Hematopoietic multipotent progenitor cell (in vitro differentiated cells): Measurements from ENCODE around the gene PPCS. TPM values are rescaled to one million over a fixed set of nuclear protein-coding genes. Genes with fewer than 3 reads are reported as not detected.

ENCODE experiments used
- small RNA-seq: library from RNA; depleted of rRNA; stranded (forward); fragments of <200 nt; gene quantifications from one replicate; pipeline ENCODE3, GENCODE V24; 2012
- total RNA-seq: library from RNA; depleted of rRNA; stranded (reverse); fragments of >200 nt; gene quantifications from one replicate; pipeline ENCODE4 v1.2.3, GENCODE V29; 2012

PPCS gene
- total RNA-seq, 1 donor: 49.5 TPM

Small RNAs within 50 kb of the gene (small RNA-seq; reads per million reads assigned to genes)
- not detected for gene TMSB4XP1

Other genes with a start within 250 kb of the PPCS start
- 44.2 TPM for gene FOXJ3, start 121.3 kb upstream of the PPCS start, total RNA-seq
- gene RIMKLA, start 75.8 kb upstream of the PPCS start, total RNA-seq: 0.27 TPM
- 4.3 TPM for gene ZMYND12, start 521 bp upstream of the PPCS start, total RNA-seq
- 1.3 TPM for gene CCDC30, start 6.7 kb downstream of the PPCS start, total RNA-seq
- gene PPIH, start 201.9 kb downstream of the PPCS start, total RNA-seq: 18.0 TPM
- gene YBX1, start 225.9 kb downstream of the PPCS start, total RNA-seq: 347 TPM